ENCODE results near the gene RMND5B. TPM values are rescaled to one million over a fixed set of nuclear protein-coding genes. Genes with fewer than 3 reads are reported as not detected.

Gene RMND5B
- total RNA-seq, 1 donor from 2014 or later: 32.6 TPM

DNA sequence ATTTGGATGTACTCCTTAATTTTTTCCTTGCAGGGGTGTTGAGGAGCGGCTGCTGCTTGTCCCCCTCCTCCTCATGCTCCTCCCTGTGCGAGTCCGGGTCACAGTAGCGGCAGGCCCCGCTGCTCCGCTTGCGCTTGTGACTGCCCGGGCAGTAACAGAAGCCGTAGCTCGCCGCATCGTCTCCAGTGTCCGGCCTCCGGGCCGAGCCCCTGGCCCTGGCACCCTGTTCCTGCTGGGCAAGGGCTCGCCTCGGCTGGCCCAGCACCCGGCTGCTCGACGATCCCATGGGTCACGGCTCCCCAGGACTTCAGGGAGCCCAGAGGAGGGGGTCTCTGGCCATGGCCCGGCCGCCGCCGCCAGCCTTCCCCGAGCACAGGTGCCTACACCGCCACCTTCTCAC is 56.2 kb downstream of the RMND5B start, which contains the start of gene GMCL2:
TSS of gene GMCL2 (minus strand) at position 358 of the 400 bp plus-strand sequence. CDS start at position 286, 72 bp downstream.
- Mint-ChIP-seq H3K4me3 (no peak within 1 kb of the TSS), H3K4me1 (peaks cover 6% of the 10 kb centered on the region), H3K36me3 (no peaks in the 10 kb centered on the region), H3K9me3 (no peaks in the 10 kb centered on the region), H3K27ac (peak within 1 kb of the TSS; percentile 27), H3K27me3 (ENCODE audit: low read depth) (no peaks in the 10 kb centered on the region)
- DNase-seq (ENCODE audit: low spot score in 2 of 2, unreplicated experiment in 2 of 2): no peak
- TF ChIP-seq, protein P1, sequence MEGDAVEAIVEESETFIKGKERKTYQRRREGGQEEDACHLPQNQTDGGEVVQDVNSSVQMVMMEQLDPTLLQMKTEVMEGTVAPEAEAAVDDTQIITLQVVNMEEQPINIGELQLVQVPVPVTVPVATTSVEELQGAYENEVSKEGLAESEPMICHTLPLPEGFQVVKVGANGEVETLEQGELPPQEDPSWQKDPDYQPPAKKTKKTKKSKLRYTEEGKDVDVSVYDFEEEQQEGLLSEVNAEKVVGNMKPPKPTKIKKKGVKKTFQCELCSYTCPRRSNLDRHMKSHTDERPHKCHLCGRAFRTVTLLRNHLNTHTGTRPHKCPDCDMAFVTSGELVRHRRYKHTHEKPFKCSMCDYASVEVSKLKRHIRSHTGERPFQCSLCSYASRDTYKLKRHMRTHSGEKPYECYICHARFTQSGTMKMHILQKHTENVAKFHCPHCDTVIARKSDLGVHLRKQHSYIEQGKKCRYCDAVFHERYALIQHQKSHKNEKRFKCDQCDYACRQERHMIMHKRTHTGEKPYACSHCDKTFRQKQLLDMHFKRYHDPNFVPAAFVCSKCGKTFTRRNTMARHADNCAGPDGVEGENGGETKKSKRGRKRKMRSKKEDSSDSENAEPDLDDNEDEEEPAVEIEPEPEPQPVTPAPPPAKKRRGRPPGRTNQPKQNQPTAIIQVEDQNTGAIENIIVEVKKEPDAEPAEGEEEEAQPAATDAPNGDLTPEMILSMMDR (IDR thresholded peaks at IDR 0.05; ENCODE audit: unreplicated experiment): no peak

- no peak for DNase-seq (ENCODE audit: low spot score in 2 of 2, unreplicated experiment in 2 of 2)
- Mint-ChIP-seq H3K9me3 (peaks cover 7% of the 10 kb centered on the region), H3K27ac (no peak overlapping the region), H3K4me3 (no peak overlapping the region), H3K27me3 (ENCODE audit: low read depth) (peaks cover 7% of the 10 kb centered on the region), H3K36me3 (peaks cover 2% of the 10 kb centered on the region), H3K4me1 (no peaks in the 10 kb centered on the region)
- TF ChIP-seq, protein P1 (IDR thresholded peaks at IDR 0.05; ENCODE audit: unreplicated experiment): no peak
Measured at GRCh38 chr5:178189433-178189832, 58.6 kb downstream of the RMND5B start.

GRCh38 chr5:178191661-178192060 is 60.8 kb downstream of the RMND5B start:
- H3K27ac Mint-ChIP-seq: no peak overlapping the region
- H3K36me3 Mint-ChIP-seq: peaks cover 2% of the 10 kb centered on the region
- H3K27me3 Mint-ChIP-seq (ENCODE audit: low read depth): peaks cover 14% of the 10 kb centered on the region
- TF ChIP-seq, protein P1 (IDR thresholded peaks at IDR 0.05; ENCODE audit: unreplicated experiment): no peak
- no peak overlapping the region for H3K4me3 Mint-ChIP-seq
- H3K4me1 Mint-ChIP-seq: no peaks in the 10 kb centered on the region
- H3K9me3 Mint-ChIP-seq: peaks cover 7% of the 10 kb centered on the region
- no peak for DNase-seq (ENCODE audit: low spot score in 2 of 2, unreplicated experiment in 2 of 2)

DNA sequence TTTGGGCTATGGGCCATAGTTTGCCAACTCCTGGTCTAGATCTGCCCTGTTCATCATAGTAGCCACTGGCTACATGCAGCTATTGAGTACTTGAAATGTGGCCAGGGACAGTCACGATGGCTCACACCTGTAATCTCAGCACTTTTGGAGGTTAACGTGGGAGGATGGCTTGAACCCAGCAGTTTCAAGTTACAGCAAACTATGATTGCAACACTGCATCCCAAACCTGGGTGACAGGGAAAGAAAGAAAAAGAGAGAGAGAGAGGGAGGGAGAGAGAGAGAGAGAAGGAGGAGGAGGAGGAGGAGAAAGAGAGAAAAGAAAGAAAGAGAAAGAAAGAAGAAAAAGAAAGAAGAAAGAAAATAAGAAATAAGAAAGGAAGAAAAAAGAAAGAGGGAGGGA is 61.4 kb downstream of the RMND5B start:
- H3K4me1 Mint-ChIP-seq: no peaks in the 10 kb centered on the region

DNA sequence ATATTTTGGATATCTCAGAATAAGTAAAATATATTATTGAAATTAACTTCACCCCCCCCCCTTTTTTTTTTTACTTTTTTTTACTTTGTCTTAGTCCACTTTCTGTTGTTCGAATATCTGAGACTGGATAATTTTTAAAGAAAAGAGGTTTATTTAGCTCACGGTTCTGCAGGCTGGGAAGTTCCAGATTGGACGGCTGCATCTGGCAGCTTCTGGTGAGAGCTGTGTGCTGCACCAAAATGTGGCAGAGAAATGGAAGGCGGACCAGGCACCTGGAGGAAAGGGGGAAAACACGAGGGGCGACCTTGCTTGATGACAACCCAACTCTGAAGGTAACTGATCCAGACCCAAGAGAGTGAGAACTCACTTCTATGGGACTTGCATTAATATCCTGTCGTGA is 62.0 kb downstream of the RMND5B start:
- no peak overlapping the region for H3K4me3 Mint-ChIP-seq
- no peak overlapping the region for H3K27ac Mint-ChIP-seq
- H3K36me3 Mint-ChIP-seq: peaks cover 2% of the 10 kb centered on the region
- peaks cover 14% of the 10 kb centered on the region for H3K27me3 Mint-ChIP-seq (ENCODE audit: low read depth)
- peaks cover 7% of the 10 kb centered on the region for H3K9me3 Mint-ChIP-seq
- no peaks in the 10 kb centered on the region for H3K4me1 Mint-ChIP-seq
- no peak for DNase-seq (ENCODE audit: low spot score in 2 of 2, unreplicated experiment in 2 of 2)
- TF ChIP-seq, protein P1 (IDR thresholded peaks at IDR 0.05; ENCODE audit: unreplicated experiment): no peak

More for the DNA sequence above, 61.4 kb downstream of the RMND5B start:
- Mint-ChIP-seq H3K27ac (no peak overlapping the region), H3K9me3 (peaks cover 7% of the 10 kb centered on the region), H3K27me3 (ENCODE audit: low read depth) (peaks cover 14% of the 10 kb centered on the region), H3K36me3 (peaks cover 2% of the 10 kb centered on the region), H3K4me3 (no peak overlapping the region)
- TF ChIP-seq, protein P1 (IDR thresholded peaks at IDR 0.05; ENCODE audit: unreplicated experiment): no peak
- DNase-seq (ENCODE audit: low spot score in 2 of 2, unreplicated experiment in 2 of 2): no peak
